GM12892 (cell line): Measurements from ENCODE around the gene ZNF518A.

ENCODE experiments used
- POLR2A ChIP-seq: IDR thresholded peaks from 2 replicates; pipeline ENCODE4 v1.6.1; 2011; ENCODE audit warnings: low read depth, low read length, control low read depth
- POLR2AphosphoS5 ChIP-seq: IDR thresholded peaks from 2 replicates; pipeline ENCODE4 v1.6.1; 2011; ENCODE audit warnings: low read depth, low read length, control low read depth
- TAF1 ChIP-seq: IDR thresholded peaks from 2 replicates; pipeline ENCODE4 v1.6.1; 2011; ENCODE audit warnings: low read depth, mild to moderate bottlenecking, control low read depth, low read length, borderline replicate concordance

DNA sequence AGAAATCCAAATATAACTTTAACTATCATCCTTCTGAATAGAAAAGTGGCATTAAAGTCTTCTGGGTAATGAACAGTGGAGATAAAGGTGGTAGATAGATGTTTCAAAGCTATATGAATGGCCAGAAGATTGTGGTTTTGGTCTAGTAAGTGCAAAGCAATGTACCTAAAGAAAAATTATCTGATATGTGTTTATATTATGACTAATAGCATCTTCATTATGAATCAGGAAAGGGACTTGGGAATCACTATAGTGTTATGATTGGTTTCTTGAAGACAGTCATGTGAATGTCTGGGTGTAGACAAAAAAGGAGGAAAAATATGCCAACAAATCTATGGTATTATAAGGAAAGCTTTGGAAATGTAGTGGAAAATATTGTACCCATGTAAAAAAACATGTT is 3.0 kb downstream of the ZNF518A start:
- TF ChIP-seq POLR2A (no peak), TAF1 (no peak), POLR2AphosphoS5 (no peak)
